SH-SY5Y (cell line): ENCODE results near the gene CREG2.

ENCODE experiments used
- GATA2 ChIP-seq: IDR thresholded peaks from 2 replicates; pipeline ENCODE4 v1.6.1; 2011; ENCODE audit warnings: mild to moderate bottlenecking, low read depth, low read length
- GATA3 ChIP-seq: IDR thresholded peaks from 2 replicates; pipeline ENCODE4 v1.6.1; 2011; ENCODE audit warnings: low read depth, mild to moderate bottlenecking, low read length, moderate library complexity

DNA sequence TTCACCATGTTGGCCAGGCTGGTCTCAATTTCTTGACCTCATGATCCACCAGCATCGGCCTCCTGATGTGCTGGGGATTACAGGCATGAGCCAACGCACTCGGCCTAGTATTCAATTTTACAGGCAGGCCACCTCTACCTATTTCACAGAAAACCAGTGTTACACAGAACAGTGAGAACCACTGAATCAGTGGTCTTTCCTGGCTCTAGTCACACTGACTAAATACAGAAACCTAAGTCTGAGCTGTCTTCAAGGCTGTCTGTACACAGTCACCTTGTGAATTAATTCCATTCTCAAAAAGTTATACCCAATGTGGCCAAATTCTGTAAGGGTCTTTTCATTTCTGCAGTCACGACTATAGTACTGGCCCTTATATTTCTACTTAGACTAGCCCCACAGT, 82.3 kb downstream of the CREG2 start:
- no peak for TF ChIP-seq GATA2
- no peak for TF ChIP-seq GATA3
